ENCODE data around the gene SUGCT.

GRCh38 chr7:40815022-40815421 is 680.2 kb downstream of the SUGCT start:
- no peak for TF ChIP-seq MAX (IDR thresholded peaks at IDR 0.05)
- TF ChIP-seq RAD21 (IDR thresholded peaks at IDR 0.05; ENCODE audit: low read depth), result no peak
- TF ChIP-seq YY1 (IDR thresholded peaks at IDR 0.05; ENCODE audit: low read depth), result no peak
- no peak for TF ChIP-seq EP300 (IDR thresholded peaks at IDR 0.05; ENCODE audit: borderline replicate concordance)
- TF ChIP-seq REST (IDR thresholded peaks at IDR 0.05; ENCODE audit: low read depth), result no peak
- no peak for TF ChIP-seq CEBPB (IDR thresholded peaks at IDR 0.05)
- TF ChIP-seq ZBTB7A (IDR thresholded peaks at IDR 0.05; ENCODE audit: low read depth), result no peak
- no peak for TF ChIP-seq TCF12 (IDR thresholded peaks at IDR 0.05; ENCODE audit: low read depth)
- no peak for TF ChIP-seq TAF1 (IDR thresholded peaks at IDR 0.05; ENCODE audit: low read depth)
- no peak for TF ChIP-seq FOXM1 (IDR thresholded peaks at IDR 0.05; ENCODE audit: borderline replicate concordance, low read depth)
- TF ChIP-seq TEAD4 (IDR thresholded peaks at IDR 0.05), result no peak
- no peak for TF ChIP-seq NFIC (IDR thresholded peaks at IDR 0.05)
- no peak for TF ChIP-seq USF1 (IDR thresholded peaks at IDR 0.05)

Data from Ishikawa (cell line).